GM18519 (cell line): ENCODE measurements around the gene MYH10.

Experiments
- ATAC-seq: cut with Tn5 transposase; IDR thresholded peaks from one replicate; pipeline ENCODE4 v1.9.1; 2021; ENCODE audit warnings: mild to moderate bottlenecking, moderate library complexity; ENCODE audit not compliant: unreplicated experiment, low FRiP score

MYH10 gene

GRCh38 chr17:8503368-8503767 lies 127.2 kb downstream of the MYH10 start:
- ATAC-seq, result no peak

GRCh38 chr17:8502126-8502525 lies 128.4 kb downstream of the MYH10 start:
- ATAC-seq, result no peak

GRCh38 chr17:8500609-8501008 lies 129.9 kb downstream of the MYH10 start:
- no peak for ATAC-seq

DNA sequence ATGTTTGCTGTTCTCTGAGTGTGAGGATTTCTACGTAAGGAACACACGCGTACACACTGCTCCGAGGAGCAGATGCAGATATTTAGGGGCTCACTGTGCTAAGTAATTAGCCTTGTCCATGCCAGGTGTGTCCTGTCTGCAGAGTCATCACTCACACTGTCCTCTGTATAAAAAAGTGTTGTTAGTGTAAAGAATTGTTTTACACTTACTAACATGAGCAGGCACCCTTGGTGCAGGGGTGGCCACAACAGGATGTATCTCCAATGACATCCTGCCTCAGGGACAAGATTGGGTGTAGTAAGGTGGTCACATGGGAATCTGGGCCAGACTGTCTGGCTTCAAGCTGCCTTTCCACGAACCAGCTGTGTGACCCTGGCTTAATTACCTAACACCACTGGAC lies 130.9 kb downstream of the MYH10 start:
- no peak for ATAC-seq

DNA sequence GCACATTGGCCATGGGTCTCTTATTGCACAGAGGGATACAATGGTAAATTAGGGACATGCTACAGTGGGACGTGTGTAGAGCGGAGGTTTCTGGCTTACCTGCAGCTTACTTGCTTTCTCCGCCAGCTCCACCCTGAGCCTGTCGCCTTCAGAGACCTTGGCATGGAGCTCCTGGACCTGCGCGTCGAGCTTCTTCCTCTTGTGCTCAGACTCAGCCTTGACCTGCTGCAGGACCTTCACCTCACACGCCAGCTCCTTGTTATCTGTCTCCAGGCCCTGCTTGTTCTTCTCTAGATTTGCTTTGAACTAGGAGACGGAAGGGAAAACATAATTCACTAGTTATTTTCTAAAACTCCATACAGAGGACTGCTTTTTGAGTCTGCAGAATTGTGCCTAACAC lies 131.4 kb downstream of the MYH10 start:
- no peak for ATAC-seq

- no peak for ATAC-seq
Observed at GRCh38 chr17:8496081-8496480, 134.4 kb downstream of the MYH10 start.

GRCh38 chr17:8494506-8495111 lies 135.9 kb downstream of the MYH10 start:
- no peak for ATAC-seq

GRCh38 chr17:8494021-8494420 lies 136.5 kb downstream of the MYH10 start:
- no peak for ATAC-seq

GRCh38 chr17:8492121-8492520 lies 138.4 kb downstream of the MYH10 start:
- ATAC-seq, result no peak

- no peak for ATAC-seq
Observed at GRCh38 chr17:8490256-8491023, 140.1 kb downstream of the MYH10 start.

GRCh38 chr17:8489841-8490240 lies 140.7 kb downstream of the MYH10 start:
- no peak for ATAC-seq

DNA sequence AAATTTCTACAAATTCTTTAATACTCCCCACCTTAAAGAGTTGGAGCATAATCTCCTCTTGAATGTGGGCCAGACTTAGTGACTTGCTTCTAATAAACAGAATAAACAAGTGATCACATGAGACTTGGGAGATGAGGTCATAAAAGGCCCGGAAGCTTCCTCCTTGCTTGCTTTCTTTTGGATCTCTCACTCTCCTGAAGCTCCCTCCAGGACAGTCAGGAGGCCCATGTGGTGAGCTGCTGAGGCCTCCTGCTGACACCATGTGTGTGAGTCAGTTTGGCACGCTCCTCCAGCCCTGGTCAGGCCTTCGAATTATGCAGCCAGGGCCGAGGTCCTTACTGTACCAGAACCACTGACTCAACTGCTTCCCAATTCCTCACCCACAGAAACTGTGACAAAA lies 141.6 kb downstream of the MYH10 start:
- no peak for ATAC-seq

GRCh38 chr17:8488491-8488890 lies 142.0 kb downstream of the MYH10 start:
- no peak for ATAC-seq

GRCh38 chr17:8487743-8488142 lies 142.8 kb downstream of the MYH10 start:
- ATAC-seq, result no peak

DNA sequence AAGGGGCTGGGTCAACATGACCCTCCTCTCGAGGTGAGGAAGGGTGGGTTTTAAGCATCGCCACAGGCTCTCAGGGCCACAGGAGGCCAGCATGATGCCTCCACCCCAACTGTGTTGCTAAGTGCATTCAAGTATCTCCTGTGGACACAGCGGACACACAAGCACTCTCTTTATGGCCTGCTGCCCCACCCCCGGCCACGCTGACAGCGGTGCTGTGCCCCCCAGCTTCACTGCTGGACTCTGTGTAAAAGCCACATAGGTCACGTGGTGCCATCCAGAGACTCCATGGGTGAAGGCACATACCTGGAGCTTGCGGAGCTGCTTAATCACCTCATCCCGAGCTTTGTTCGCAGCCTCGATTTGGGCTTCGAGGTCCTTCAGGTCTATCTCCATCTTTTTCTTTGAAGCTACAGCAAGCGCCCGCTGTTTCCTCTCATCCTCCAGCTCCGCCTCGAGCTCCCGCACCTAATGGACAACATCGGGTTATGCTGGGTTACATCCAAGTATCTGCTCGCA lies 143.3 kb downstream of the MYH10 start:
- no peak for ATAC-seq

DNA sequence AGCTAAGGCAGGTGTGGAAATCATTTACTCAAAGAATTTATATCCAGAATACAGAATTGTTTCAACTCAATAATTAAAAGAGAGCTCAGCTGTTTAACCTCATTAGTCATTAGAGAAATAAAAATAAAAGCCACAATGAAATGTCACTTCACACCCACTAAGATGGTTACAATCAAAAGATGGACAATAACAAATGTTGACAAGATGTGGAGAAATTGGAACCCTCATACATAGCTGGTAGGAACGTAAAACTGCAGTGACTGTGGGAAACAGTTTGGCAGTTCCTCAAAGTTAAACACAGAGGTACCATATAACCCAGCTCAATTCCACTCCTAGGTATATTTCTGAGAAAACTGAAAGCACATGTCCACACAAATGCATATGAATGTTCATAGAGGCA lies 145.0 kb downstream of the MYH10 start:
- ATAC-seq, result no peak

GRCh38 chr17:8484465-8484864 lies 146.1 kb downstream of the MYH10 start:
- ATAC-seq, result no peak

GRCh38 chr17:8482546-8482945 lies 148.0 kb downstream of the MYH10 start:
- ATAC-seq, result no peak

DNA sequence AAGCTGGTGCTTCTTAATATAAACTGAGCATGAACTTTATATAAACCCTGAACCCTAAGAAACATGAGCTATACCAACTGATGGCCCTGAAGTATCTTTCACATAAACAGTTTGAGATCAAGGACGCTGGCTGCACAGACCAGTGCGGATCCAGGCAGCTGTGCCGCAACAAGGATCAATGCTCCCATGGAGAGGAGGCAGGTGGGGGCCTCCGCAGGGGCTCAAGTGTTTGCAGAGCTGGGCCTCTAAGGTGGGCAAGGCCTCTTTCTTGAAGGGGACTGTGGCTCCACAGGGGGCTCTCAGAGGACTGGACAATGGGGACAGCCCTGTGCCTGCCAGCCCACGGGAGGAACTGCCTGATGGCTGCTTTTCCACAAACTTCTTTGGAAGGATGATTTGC lies 148.8 kb downstream of the MYH10 start:
- no peak for ATAC-seq

DNA sequence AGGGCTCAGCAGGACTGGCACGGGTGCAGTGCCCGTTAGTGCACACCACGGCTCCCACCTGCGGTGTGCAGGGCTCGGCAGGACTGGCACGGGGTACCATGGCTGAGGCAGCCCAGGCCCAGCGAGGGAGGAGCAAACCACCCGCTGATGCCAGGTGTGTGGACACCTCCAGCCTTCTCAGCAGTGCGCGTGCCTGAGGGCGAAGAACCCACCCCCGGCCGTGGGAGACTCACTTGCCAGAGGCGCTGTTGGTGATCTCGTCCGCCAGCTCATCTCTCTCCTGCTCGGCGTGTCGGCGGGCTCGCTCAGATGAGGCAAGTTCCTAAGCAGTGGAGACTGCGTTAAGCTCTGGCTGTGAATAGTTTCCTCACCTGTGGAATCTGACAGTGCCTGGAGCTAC lies 149.4 kb downstream of the MYH10 start:
- ATAC-seq, result no peak

DNA sequence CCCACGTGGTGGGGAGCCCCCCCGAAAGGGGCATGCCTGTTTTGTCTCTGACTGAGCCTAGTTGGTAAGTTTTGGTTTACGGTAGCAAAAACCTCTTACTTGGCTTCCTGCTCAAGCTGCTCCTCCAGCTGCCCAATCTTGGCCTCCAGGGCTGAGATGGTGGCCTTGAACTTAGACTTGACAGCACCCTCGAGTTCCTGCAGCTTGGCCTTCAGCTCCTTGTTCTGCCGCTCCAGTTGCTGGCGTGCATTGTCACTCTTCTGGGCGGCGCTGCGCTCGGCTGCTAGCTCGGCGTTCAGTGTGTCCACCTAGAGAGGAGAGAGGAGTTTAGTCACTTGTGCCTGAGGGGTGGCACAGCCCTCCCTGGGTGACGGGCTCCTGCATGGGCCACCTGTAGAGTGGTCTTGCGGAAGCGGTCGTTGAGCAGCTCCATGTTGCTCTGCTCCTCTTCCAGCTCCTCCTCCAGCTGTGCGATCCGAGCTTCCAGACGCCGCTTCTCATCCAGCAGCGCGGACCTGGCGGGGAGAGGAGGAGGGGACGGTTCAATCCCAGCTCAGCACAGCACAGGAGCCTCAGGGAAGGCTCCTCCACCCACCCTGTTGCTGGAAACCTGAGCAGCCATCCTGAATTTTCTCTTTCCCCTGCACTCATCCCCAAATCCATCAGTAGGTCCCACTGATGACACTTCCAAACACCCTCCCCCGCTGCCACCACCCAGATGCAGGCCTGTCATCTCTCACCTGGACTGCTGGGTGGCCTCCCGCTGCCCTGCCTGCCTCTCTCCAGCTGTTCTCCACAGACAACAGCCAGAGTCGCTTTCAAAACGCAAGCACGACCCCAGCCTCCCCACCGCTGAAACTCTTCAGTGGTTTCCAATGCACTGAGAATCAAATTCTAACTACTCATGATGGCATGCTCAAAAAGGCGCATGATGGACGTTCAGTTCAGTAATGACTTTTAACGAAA lies 150.2 kb downstream of the MYH10 start:
- ATAC-seq, result no peak
